Hippocampal formation (tissue), 2 donors: ENCODE results near the gene HAVCR2.

ENCODE experiments used
- DNase-seq, 2 donors: peaks; one replicate each; lab custom pipeline; 2025; lab: John Stamatoyannopoulos, UW

Gene HAVCR2

DNA sequence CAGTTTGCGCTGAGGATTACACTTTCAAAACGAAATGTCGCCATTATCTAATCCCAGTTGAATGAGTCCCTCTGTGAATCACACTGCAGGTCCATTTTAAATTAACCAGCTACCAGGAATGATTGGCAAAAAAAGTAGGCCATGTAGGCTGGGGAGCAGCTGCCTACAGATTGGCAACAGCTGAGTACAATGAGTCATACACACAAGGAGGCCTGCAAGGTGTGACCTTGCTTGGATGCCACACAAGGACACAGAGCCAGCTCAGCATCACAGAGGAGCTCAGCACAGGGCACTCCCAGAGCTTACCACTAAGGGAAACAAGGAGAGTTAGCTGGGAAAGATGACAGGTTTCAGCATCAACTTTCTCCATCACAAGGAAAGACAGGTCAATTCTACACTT, 62.8 kb downstream of the HAVCR2 start:
- DNase-seq, result no peak

DNA sequence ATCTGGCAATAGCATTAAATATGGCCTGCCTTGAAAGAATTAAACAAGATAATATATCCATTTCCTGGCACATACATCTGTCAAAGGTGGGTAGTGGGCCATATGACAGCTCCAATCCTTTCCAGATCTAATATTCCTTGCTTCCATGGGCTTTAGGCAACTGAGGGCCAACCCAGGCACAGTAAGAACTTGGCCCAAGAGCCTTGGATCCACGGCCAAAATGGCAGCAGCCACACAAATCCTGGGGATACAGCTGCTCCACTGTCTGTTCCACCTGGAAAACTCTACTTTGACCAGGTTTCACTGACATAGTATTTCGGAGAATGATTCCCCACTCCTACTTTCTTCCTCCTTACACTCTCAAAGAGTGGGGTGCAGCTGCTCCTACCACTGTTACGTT, 63.2 kb downstream of the HAVCR2 start:
- no peak for DNase-seq

DNA sequence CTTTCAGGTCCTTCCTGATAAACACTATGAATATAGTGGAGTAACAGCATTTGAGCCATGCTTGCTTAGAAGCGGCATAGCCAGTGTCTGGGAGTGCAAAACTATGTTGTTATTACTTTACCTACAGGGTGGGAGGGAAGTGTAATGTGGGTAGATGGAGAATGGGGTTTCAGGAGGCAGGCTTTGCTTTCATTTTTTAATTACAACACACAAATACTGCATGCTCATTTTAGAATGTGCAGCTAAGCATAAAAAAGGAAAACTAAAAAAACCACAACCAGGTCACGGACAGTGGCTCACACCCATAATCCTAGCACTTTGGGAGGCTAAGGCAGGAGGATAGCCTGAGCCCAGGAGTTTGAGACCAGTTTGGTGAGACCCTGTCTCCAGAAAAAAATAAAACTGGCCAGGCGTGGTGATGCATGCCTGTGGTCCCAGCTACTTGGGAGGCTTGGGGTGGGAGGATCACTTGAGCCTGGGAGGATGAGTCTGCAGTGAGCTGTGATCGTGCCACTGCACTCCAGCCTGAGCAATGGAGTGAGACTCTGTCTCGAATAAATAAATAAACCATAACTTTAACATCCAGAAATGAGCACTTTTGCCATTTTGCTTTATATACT, 70.2 kb downstream of the HAVCR2 start:
- DNase-seq, result no peak
